H4 (cell line): ENCODE measurements around the gene CD101. TPM values are rescaled to one million over a fixed set of nuclear protein-coding genes. Genes with fewer than 3 reads are reported as not detected.

Experiments
- total RNA-seq: library from RNA; depleted of rRNA; stranded (reverse); fragments of >200 nt; shearing (Covaris generic); gene quantifications from 2 replicates; pipeline ENCODE4 v1.2.3, GENCODE V29; 2014; rRNA removed

The CD101 gene
- total RNA-seq, 1 experiment from 2014 or later, result 0.62 TPM

Other genes starting within 250 kb of the CD101 start
- not detected in 2 replicates for gene CD2, start 247.3 kb upstream of the CD101 start, total RNA-seq
- 47.0 and 70.9 TPM in 2 replicates for gene PTGFRN, start 91.8 kb upstream of the CD101 start, total RNA-seq
- gene TTF2, start 58.6 kb downstream of the CD101 start, total RNA-seq, result 2.9 and 5.9 TPM in 2 replicates
- 0.92 and 0.97 TPM in 2 replicates for gene TRIM45, start 120.0 kb downstream of the CD101 start, total RNA-seq
- gene VTCN1, start 209.2 kb downstream of the CD101 start, total RNA-seq, result not detected in 2 replicates